Measurements from ENCODE around the gene MAD1L1.
"Not testable (repeated sequence)": the region's sequence is repeated elsewhere in the genome, so short reads cannot be mapped to it uniquely, and the experiment has no call there.

The MAD1L1 gene

DNA sequence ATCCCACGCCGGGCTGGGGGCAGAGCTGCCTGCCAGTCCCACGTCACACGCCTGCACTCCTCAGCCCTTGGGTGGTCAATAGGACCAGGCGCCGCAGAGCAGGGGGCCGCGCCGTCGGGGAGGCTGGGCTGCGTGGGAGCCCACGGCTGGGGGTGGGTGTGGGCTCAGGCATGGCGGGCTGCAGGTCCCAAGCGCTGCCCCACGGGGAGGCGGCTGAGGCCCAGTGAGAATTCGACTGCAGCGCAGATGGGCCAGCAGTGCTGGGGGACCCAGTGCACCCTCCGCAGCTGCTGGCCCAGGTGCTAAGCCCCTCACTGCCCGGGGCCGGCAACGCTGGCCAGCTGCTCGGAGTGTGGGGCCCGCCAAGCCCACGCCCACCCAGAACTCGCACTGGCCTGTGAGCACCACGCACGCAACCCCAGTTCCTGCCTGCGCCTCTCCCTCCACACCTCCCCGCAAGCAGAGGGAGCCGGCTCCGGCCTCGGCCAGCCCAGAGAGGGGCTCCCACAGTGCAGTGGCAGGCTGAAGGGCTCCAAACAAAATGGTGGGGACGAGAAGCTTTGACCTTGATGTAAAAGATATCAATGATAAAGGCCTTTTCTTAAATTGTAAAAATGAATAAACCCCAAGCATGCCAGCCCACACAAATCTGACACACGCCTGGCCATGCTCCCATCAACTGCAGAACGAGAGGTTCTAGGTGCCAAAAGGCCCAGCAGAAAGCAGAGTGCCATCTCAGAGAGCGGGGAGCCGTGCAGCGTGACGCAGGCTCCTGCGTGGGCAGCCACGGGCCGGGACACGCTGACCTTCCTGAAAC is 255.5 kb downstream of the MAD1L1 start:
- no peak for DNase-seq

DNA sequence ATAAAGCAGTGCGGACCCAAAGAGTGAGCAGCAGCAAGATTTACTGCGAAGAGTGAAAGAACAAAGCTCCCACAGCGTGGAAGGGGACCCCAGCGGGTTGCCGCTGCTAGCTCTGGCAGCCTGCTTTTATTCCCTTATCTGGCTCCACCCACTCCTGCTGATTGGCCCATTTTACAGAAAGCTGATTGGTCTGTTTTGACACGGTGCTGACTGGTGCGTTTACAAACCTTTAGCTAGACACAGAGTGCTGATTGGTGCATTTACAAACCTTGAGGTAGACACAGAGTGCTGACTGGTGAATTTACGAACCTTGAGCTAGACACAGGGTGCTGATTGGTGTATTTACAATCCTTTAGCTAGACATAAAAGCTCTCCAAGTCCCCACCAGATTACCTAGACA is 256.2 kb downstream of the MAD1L1 start:
- DNase-seq = not testable (repeated sequence)

DNA sequence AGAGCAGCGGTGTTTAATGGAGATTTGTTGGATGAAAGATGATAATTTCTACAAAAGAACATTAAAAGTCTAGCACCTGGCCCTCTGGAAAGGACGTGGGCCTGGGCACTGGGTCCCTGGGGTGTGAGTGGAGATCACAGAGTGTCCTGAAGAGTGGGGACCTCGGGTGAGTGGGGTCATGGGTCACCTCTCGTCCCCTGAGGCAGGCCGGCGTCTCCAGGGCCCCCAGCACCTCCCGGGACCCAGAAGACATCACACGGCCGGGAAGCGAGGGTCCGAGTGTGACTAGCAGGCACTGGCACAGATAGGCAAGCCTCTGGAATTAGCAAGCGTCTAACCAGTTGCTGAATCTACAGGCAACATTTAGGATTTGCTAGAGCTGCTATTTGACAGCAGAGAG is 257.2 kb downstream of the MAD1L1 start:
- DNase-seq = no peak

DNA sequence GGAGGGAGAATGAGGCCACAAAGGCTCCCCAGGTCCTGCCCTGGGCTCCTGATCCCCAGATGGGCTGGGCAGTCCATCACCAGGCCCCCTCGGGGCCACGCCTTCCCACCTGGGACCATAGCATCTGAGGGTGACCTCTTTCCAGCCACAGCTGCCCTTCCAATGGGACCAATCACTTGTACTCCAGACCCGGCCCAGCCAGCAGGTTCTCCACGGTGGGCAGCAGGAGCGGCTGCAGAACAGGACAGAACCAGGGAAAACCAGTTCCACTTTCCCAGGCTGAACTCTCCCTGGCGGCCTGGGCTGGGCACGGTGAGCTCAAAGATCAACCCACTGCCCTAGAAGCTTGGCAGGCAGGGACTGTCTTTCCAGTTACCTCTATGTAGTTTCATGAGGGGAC is 257.6 kb downstream of the MAD1L1 start:
- no peak for DNase-seq

DNA sequence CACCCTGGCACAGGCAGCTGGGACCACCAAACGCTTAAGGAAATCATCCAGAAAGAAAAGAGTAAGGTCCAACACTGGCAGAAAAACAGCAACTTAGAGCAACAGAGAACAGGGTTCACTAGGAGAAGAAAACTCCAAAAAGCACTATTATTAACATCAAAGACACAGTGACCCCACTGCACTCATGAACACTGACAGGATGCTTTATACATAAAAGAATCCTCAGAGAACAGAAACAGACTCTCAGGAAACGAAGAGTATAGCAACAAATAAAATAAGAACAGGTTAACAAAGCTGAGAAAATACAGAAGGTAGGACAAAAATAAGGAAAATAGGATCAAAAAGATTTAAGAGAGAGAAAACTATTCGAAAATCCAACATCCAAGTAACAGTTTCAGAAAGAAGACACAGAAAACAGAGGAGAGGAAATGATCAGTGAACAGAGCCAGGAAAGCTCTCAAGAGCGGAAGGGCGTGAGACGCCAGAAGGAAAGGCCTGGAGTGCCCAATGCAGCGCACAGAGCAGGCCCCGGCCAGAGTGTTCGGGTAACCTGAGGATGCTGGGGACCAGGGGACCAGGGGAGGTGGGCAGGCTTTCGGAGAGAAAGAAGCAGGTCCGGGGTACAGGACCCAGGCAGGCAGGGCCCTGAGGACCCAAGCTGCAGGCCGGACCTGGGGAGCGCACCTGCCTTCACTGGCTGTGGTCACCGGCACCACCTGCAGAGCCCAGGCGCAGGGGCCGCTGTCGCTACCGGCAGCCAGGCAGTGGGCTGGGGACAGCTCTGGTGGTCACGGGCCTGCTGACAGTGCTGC is 258.2 kb downstream of the MAD1L1 start:
- no peak for DNase-seq

DNA sequence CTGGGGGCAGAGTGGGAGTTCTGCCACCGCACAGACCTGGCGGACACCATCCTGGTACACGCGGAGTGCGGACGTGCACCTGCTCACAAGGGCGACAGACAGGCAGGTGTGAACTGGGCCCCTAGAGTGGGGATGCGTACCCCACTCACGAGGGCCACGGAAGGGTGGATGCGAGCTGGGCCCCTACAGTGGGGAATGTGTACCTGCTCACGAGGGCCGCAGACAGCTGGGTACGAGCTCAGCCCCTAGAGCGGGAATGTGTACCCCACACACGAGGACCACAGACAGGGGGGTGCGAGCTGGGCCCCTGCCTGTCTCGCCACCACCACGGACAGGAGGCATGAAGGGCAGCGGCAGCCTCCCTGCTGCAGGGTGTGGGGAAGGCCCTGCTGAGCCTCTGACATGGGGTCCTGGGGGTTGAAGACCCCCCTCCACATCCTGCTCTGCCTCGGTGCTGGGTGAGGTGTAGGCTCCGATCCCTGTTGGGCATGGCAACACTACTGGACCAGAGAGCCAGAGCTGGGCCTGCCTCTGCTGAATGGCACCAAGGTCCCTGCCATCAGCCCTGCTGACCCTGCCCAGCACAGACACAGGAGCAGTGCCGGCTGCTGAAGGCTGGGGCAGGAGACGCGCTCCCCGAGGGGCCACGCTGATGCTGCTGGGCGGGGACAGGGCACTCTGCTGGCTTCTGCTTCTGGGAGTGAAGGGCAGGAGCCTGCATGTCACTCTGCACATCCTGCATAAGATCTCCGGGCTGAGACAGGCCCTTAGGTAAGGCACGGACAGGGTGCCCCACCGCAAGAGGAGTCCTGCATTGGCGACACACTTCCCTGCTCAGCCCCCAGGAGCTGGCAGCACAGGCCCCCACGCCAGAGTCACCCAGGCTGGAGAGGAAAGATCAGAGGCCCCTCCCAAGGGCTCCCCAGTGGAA is 259.2 kb downstream of the MAD1L1 start:
- DNase-seq = no peak

DNA sequence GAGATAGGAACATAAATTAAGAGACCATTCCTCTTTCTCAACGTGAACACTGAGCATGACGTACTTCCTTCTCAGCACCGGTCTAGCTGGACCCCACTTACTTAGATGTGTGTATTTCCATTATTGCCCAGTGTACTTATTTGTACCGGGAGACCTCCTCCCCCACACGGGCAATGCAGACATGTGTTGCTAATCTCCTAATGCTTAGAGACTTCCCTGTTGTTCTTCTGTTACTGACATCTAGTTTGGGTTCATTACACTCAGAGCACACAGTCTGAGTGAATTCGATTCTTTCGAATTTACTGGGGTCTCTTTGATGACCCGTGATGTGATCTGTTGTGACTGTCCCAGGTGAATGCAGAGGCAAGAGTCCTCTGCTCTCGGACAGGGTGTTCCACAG is 260.0 kb downstream of the MAD1L1 start:
- DNase-seq = no peak

DNA sequence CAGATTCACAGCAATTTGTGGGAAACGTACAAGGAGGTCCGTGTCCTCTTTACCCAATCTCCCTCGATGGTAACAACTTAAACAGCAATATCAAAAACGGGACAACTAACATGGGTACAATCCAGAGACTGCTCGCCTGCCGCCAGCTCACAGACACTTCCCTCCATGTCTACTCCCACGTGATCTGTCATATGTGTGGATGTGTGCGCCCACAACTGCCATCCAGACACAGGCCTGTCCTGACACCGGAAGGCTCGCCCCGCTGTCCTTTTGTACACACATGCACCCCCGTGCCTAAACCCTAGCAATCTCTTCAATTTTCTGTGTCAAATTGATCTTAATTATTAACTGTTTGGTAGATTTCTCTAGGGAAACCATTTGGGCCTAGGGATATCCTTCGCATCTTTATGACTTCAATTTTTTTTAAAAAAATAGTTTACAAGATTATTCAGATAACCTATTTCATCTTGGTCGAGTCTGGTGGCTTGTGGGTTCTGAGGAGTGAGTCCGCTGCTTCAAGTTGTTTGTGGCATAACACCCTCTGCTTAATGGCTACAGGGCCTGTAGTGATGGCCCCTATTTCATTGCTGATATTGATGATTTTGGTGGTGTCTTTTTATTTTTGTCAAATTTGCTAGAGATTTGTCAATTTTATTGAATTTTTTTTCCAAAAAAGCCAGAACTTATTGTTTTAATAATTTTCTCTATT is 260.6 kb downstream of the MAD1L1 start:
- DNase-seq = no peak

DNA sequence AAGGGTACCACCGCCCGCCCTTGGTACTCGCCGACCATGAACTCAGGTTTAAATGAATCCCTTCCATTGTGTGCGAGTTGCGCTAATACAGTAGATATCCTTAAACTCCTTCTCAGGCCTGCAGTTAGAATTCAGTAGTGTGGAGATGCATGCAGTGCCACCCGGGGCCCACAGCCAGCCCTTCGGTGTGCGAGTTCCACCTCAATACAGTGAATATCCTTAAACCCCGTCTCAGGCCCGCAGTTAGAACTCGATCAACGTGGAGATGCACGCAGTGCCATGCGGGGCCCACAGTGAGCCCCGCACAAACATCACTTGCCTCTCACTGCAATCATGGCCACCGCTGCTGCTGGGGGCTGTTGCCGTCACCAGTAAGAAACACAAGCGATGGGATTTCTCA is 261.9 kb downstream of the MAD1L1 start:
- no peak for DNase-seq

DNA sequence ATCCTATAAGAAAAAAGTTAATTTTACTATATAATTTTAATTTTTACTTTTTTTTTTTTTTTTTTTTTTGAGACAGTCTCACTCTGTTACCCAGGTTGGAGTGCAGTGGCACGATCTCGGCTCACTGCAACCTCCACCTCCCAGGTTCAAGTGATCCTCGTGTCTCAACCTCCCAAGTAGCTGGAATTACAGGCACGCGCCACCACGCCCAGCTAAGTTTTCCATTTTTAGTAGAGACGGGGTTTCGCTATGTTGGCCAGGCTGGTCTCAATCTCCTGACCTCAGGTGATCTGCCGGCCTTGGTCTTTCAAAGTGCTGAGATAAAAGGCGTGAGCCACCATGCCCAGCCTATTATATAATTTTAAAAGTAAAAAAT is 262.5 kb downstream of the MAD1L1 start:
- DNase-seq = not testable (repeated sequence)

DNA sequence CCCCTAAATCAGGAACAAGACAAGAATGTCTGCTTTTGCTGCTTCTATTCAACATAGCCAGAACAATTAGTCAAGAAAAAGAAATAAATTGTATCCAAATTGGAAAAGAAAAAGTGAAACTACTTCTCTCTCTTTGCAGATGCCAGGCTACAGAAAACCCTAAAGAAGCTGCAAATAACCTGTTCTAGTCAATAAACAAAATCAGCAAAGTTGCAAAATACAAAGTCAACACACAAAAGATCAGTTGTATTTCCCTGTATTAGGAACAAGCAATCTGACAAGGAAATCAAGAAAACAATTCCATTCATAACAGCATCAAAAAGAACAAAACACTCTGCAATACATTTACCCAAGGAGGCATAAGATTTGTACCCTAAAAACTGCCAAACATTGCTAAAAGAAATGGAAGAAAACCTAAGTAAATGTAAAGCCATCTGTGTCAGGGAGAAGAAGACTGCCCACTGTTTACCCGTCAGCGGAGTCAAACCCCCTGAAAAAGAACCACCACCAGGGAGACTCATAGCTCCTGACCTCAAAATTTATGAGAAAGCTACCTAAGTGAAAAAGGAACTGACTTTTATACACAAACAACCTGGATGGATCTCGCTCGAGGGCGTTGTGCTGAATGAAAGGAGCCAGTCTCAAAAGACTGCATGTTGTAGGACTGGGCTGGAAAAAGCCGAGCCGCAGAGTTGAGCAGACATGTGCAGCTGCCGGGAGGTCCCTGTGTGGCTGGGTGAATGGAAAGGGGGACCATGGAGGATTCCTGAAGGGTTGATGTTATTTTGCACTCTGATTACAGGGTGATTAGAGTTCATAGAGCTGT is 263.1 kb downstream of the MAD1L1 start:
- DNase-seq = no peak

DNA sequence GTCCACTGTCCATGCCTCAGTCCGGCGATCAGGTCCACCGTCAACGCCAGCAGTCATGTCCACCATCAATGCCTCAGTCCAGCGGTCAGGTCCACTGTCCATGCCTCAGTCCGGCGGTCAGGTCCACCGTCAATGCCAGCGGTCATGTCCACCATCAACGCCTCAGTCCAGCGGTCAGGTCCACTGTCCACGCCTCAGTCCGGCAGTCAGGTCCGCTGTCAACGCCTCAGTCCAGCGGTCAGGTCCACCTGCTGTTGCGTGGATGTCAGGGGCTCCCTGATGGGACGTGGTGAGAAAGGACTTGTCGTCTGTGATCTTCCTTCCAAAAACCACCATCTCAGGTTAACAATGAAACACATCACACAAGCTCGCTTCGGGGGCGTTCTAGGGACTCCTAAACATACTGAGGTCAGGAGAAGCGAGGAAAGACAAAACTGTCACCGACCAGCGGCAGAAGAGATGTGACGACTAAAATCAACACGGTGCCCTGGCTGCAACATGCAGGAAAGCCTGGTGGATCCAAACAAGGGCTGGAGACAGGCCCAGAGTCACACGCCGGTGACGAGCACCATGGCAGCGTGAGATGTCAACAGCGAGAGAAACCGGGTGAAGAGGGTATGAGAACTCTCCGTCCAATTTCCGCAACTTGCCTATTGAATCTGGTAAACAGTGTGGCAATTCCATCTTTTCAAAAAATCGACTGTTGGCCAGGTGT is 264.2 kb downstream of the MAD1L1 start:
- no peak for DNase-seq

DNA sequence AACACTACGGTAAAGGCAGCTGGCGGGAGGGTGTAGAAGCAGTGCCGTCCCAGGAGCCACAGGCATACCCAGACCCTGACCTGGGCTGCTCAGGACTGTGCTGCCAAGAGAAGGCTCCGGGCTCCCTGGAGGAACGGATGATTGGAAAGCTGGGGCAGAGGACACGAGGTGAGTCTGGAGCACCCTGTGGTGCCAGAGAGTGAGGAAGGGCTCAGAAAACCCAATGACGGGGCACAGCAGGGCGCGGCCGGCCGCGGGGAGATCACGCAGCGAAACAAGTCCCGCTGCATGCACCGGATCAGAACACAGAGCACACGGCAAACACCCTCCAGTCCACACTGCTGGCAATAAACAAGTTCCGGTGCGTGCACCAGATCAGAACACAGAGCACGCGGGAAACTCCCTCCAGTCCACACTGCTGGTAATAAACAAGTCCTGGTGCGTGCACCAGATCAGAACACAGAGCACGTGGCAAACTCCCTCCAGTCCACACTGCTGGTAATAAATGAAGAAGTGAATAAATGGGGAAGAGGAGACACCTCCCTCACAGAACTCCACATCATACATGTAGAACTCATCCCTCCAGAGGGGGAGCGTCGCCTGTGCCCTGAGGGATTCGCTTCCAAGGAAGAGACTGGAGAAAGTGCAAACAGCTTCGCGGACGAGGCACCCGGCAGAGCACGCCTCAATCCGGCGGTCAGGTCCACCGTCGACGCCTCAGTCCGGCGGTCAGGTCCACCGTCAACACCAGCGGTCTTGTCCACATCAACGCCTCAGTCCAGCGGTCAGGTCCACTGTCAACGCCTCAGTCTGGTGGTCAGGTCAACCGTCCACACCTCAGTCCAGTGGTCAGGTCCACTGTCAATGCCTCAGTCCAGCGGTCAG is 265.0 kb downstream of the MAD1L1 start:
- no peak for DNase-seq

DNA sequence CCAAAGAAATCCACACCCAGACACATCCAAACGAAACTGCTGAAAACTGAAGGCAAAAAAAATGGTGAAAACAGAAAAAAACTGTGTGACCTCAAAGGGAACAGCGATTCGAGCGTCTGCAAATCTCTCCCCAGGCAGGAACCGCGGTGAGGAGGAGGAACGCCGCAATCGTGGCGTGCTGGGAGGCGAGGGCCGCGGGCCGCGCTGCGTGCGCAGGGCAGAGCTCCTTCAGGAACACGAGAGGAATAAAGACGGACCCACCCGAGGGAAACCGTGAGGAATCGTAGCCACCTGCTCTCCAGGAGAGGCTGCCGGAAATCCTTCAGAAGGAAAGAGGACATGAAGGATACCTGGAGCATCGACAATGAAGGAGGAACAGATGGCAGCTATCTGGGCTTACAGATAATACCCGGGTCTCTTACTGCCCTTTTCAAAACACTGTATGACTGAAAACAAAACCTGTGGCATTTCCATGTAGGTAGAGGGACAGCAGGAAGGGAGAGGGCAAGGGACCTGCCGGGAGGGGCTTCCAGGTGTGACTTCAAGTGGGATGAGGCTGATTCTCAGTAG is 266.0 kb downstream of the MAD1L1 start:
- DNase-seq = no peak

DNA sequence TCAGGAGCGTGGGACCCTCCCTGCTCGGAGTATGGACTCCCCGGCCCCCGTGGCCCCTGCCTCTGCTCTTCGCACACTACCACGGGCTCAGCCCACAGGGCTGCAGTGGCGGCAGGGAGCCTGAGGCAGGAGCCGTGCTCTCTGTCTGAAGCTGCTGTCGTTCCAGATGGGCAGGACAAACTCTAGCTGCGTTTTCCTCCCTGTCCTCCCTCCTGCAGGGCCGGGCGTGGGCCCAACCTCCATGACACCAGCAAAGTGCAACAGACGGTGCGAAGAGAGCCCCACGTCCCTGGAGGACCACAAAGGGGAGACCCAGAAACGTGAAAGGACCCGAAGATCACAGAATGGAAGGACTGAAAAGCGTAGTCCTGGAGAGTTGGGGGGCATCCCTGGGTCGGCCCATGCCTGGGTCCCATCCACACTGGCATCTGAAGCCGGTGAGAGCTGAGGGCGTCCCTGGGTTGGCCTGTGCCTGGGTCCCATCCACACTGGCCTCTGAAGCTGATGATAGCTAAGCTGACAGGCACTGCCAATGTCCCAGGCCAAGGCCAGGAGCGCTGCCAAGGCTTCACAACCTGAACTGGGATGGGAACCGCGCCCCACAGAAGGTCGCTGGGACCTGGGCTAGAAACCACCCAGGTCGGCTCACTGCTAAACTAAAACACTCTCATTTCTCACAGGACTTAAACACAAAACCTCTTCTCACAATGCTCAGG is 267.0 kb downstream of the MAD1L1 start:
- DNase-seq = no peak

DNA sequence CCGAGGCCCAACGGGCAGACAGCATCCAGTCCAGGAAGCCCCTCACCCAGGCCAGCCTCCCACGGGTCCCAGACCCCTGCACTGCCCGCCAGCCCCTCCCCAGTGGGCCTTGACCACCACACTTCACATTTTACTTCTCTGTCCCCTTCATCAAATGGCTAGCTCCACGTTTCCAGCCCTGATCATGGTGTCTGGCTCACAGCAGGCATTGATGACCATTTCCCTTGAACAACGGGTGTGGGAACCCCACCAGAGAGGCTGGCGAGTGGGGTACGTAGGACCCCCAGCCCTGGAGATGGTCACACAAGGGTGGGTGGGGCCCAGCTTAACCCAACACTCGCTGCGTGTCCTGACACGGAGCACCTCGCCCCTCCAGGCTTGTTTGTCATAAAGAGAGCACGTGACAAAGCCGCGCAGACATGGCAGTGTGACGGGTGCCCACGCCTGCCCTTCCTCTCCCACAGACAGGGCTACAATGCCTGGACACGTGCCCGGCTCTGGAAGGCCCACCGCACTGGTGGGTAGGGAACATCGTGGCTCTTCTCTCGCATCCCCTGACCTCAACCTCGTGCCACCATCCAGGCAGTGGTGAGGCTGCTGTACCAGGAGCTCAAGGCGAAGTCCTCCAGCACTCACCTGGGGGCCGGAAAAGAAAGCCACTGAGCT is 267.7 kb downstream of the MAD1L1 start:
- no peak for DNase-seq

DNA sequence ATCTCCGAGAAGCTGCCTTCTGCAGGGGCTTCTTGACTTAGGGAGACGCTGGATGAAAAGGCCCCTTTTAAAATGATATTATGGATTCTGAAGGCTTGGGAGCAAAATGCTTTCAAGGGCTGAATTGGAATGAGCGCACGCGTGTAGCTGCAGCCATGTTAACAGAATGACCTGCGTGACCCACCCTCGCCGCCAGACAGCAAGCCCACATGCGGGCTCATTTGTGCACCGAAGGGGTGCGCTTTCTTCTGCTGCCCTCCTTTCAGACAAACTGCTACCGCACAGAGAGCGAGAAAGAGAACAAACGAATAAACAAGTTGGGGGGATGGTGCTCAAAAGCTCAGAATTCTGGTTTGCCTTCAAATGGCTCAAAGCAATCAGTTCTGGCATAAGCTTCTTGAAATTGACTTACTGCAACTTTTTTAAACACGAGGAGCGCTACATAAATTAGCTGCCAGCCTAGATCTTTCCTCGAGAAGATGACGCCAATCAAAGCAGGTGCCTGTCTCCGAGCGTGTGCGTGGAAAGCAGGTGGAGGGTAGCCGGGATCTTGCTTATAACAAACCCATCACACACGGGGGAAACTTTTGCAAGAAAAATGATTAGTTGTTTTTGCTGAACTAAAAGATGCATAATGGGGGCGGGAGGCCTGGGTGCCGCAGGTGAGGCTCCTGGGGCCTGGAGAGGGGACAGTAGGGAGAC is 268.4 kb downstream of the MAD1L1 start:
- no peak for DNase-seq

DNA sequence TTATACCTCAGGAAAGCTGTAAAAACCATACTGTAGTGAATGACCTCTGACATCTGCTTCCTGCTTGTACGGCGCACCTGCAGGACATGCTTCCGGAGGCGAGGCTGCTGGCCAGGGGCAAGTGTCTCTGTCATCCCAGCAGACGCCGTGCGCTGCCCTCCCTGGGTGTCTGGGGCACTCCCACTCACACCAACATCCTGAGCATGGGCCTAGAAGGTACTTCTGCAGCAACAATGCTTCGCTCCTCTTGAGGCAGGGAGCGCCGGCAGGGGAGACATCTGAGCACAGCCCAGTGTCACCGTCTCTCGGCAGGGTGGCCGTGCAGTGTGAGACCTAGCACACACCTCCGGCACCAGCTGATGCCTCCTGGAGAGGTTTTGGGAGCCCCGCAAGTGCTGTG is 269.2 kb downstream of the MAD1L1 start:
- DNase-seq = no peak
